Measurements from ENCODE around the gene LRRN4CL. TPM values are rescaled to one million over a fixed set of nuclear protein-coding genes. Genes with fewer than 3 reads are reported as not detected.

LRRN4CL gene
- total RNA-seq, 1 donor from 2014 or later: not detected

DNA sequence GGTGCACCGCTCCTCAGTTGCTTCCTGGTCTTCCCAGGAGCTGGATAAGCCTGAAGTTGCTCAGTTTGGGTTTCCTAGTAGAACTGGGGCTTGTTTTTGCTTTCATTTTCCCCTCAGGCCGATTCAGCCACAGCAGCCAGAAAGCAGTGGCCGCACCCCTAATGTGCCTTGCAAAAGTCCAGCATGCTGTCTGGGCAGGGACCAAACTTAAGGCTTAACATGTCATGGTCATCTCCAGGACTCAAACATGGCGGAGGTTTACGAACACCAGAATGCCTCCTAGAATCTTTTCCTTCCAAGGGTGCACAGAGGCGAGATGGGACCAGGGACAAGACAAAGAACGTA lies 20.6 kb upstream of the LRRN4CL start:
- Histone ChIP-seq H3K9ac (peak overlapping the region; percentile 74), H3K4me2 (peak overlapping the region; percentile 79), H3K27me3 (no peaks in the 10 kb centered on the region), H3F3A (ENCODE audit: low read depth) (peaks cover 85% of the 10 kb centered on the region), H3K4me3 (peak overlapping the region; percentile 65), H3K27ac (peak overlapping the region; percentile 98), H3K79me2 (ENCODE audit: low read depth) (peaks cover 8% of the 10 kb centered on the region), H3K36me3 (no peaks in the 10 kb centered on the region), H3K4me1 (peaks cover 32% of the 10 kb centered on the region), H2AFZ (replicated peaks) (peak overlapping the region; percentile 94), H4K20me1 (ENCODE audit: low read depth) (no peaks in the 10 kb centered on the region), H3K9me3 (ENCODE audit: low read depth) (no peaks in the 10 kb centered on the region)
- TF ChIP-seq, protein P1, sequence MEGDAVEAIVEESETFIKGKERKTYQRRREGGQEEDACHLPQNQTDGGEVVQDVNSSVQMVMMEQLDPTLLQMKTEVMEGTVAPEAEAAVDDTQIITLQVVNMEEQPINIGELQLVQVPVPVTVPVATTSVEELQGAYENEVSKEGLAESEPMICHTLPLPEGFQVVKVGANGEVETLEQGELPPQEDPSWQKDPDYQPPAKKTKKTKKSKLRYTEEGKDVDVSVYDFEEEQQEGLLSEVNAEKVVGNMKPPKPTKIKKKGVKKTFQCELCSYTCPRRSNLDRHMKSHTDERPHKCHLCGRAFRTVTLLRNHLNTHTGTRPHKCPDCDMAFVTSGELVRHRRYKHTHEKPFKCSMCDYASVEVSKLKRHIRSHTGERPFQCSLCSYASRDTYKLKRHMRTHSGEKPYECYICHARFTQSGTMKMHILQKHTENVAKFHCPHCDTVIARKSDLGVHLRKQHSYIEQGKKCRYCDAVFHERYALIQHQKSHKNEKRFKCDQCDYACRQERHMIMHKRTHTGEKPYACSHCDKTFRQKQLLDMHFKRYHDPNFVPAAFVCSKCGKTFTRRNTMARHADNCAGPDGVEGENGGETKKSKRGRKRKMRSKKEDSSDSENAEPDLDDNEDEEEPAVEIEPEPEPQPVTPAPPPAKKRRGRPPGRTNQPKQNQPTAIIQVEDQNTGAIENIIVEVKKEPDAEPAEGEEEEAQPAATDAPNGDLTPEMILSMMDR (IDR thresholded peaks at IDR 0.05): no peak
- TF ChIP-seq EZH2 (IDR thresholded peaks at IDR 0.05): peak; percentile 30
- peaks cover 27% of the 10 kb centered on the region for H3K36me3 Mint-ChIP-seq
- DNase-seq (ENCODE audit: low spot score): no peak
- H3K4me1 Mint-ChIP-seq: peaks cover 47% of the 10 kb centered on the region
- H3K4me3 Mint-ChIP-seq: peak overlapping the region; percentile 88
- no peaks in the 10 kb centered on the region for H3K9me3 Mint-ChIP-seq
- H3K27me3 Mint-ChIP-seq (ENCODE audit: insufficient read depth, low read depth): peaks cover 10% of the 10 kb centered on the region
- peak overlapping the region; percentile 97 for H3K27ac Mint-ChIP-seq

DNA sequence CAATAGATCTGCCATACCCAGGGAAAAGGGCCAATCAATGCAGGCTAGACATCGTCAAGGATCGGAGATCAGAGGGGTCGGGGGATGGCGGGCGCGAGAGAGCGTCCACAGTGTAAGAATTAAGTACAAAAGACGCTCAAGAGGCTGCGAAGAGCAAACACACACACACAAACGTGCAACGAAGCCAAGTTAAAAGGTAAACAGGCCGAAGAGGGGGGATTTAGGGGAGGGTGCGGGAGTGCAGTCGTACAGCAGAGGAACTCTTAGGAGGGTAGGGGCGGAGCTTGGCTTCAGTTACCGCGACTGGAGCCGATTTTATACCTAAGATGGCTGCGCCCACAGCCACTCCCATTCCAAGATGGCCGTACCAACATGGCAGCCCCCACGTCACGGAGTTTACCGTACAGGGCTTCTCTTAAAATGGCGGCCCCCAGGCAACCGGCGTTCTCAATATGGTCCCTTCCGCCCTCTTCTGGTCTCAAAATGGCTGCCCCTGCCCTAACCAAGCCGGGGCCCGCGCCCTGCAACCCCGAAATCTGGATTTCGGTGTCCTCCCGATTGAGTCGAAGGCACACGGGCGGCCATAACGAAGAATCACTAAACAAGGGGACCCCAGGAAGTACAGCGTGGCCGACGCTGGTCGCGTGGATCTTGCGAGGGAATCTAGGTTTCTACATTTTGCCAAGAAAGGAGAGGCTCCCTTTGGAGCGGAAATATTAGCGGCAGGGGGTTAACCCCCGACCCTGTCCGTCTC lies 20.1 kb upstream of the LRRN4CL start:
- no peaks in the 10 kb centered on the region for H3K27me3 ChIP-seq
- peaks cover 8% of the 10 kb centered on the region for H3K27me3 Mint-ChIP-seq (ENCODE audit: insufficient read depth, low read depth)
- H3F3A ChIP-seq (ENCODE audit: low read depth): peaks cover 84% of the 10 kb centered on the region
- H3K4me3 ChIP-seq: peak overlapping the region; percentile 65
- peak overlapping the region; percentile 92 for H3K4me2 ChIP-seq
- H3K36me3 ChIP-seq: no peaks in the 10 kb centered on the region
- TF ChIP-seq, protein P1 (IDR thresholded peaks at IDR 0.05): no peak
- no peak for TF ChIP-seq EZH2phosphoT487 (IDR thresholded peaks at IDR 0.05)
- H3K4me1 Mint-ChIP-seq: peaks cover 47% of the 10 kb centered on the region
- no peaks in the 10 kb centered on the region for H3K9me3 ChIP-seq (ENCODE audit: low read depth)
- peak overlapping the region; percentile 98 for H3K27ac ChIP-seq
- no peaks in the 10 kb centered on the region for H4K20me1 ChIP-seq (ENCODE audit: low read depth)
- H3K27ac Mint-ChIP-seq: peak overlapping the region; percentile 97
- H3K9me3 Mint-ChIP-seq: no peaks in the 10 kb centered on the region
- H3K4me1 ChIP-seq: peaks cover 32% of the 10 kb centered on the region
- H3K79me2 ChIP-seq (ENCODE audit: low read depth): peaks cover 14% of the 10 kb centered on the region
- H3K9ac ChIP-seq: peak overlapping the region; percentile 74
- H3K4me3 Mint-ChIP-seq: peak overlapping the region; percentile 88
- H2AFZ ChIP-seq (replicated peaks): peak overlapping the region; percentile 94
- peaks cover 26% of the 10 kb centered on the region for H3K36me3 Mint-ChIP-seq
- peak; percentile 99 for DNase-seq (ENCODE audit: low spot score)

DNA sequence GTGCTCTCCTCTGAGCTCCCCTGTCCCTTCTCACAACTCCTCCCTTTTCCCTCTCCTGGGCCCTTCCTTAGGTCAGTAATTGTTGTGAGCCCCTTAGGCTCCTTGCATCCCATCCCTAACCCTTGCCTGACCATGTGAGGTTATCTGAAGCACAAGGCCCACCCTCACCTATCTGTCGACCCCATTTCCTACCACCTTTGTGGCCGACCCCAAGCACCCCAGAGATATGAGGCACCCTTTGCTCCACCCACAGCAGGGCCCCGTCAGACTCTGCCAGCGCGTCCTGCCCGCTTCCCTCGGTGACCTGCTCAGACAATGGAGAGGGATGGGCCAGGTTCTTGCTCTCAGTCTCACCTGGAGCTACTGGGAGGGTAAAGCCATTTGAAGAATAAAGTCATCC lies 19.5 kb upstream of the LRRN4CL start:
- Histone ChIP-seq H3K4me1 (peaks cover 32% of the 10 kb centered on the region), H3K9me3 (ENCODE audit: low read depth) (no peaks in the 10 kb centered on the region), H3K4me2 (peak overlapping the region; percentile 92), H2AFZ (replicated peaks) (peak overlapping the region; percentile 68), H3K27ac (peak overlapping the region; percentile 61), H3K27me3 (no peaks in the 10 kb centered on the region), H3K79me2 (ENCODE audit: low read depth) (peaks cover 16% of the 10 kb centered on the region), H4K20me1 (ENCODE audit: low read depth) (no peaks in the 10 kb centered on the region), H3K36me3 (no peaks in the 10 kb centered on the region), H3F3A (ENCODE audit: low read depth) (peaks cover 81% of the 10 kb centered on the region), H3K9ac (peak overlapping the region; percentile 55), H3K4me3 (peak overlapping the region; percentile 65)
- Mint-ChIP-seq H3K4me1 (peaks cover 47% of the 10 kb centered on the region), H3K9me3 (no peaks in the 10 kb centered on the region), H3K36me3 (peaks cover 26% of the 10 kb centered on the region), H3K27ac (peak overlapping the region; percentile 97), H3K27me3 (ENCODE audit: insufficient read depth, low read depth) (peaks cover 8% of the 10 kb centered on the region), H3K4me3 (peak overlapping the region; percentile 88)
- TF ChIP-seq, protein P1 (IDR thresholded peaks at IDR 0.05): no peak
- no peak for DNase-seq (ENCODE audit: low spot score)

All from neural progenitor cell (in vitro differentiated cells).